NT2/D1 (cell line): ENCODE measurements around the gene PTPRG.

Experiments used
- DNase-seq: peaks from one replicate; pipeline ENCODE4 v3.0.0-alpha.2; 2011; ENCODE audit warnings: low read depth, low spot score
- H3K27me3 ChIP-seq: 2 replicates; pipeline ENCODE4 v1.6.0; 2011; ENCODE audit warnings: mild to moderate bottlenecking; ENCODE audit not compliant: insufficient read length, insufficient read depth
- H3K36me3 ChIP-seq: 2 replicates; pipeline ENCODE4 v1.6.1; 2011; ENCODE audit warnings: mild to moderate bottlenecking, low read length, mixed read lengths; ENCODE audit not compliant: insufficient read depth, insufficient read length
- H3K4me1 ChIP-seq: 2 replicates; pipeline ENCODE4 v1.5.1; 2011; ENCODE audit not compliant: insufficient read depth, insufficient read length
- H3K4me3 ChIP-seq: 2 replicates; pipeline ENCODE4 v1.5.1; 2011; ENCODE audit warnings: low read depth; ENCODE audit not compliant: insufficient read length
- H3K9ac ChIP-seq: 2 replicates; pipeline ENCODE4 v1.6.0; 2011; ENCODE audit warnings: low read depth; ENCODE audit not compliant: insufficient read length
- H3K9me3 ChIP-seq: 2 replicates; pipeline ENCODE4 v1.5.1; 2011; ENCODE audit warnings: mild to moderate bottlenecking, low read length; ENCODE audit not compliant: insufficient read depth
- SUZ12 ChIP-seq: IDR thresholded peaks from 2 replicates; pipeline ENCODE4 v1.6.1; 2011; ENCODE audit not compliant: insufficient read length, insufficient read depth; ENCODE audit errors: extremely low read depth
- YY1 ChIP-seq: IDR thresholded peaks from 2 replicates; pipeline ENCODE4 v1.6.1; 2011; ENCODE audit not compliant: insufficient read length, insufficient read depth
- ZNF274 ChIP-seq: IDR thresholded peaks from 2 replicates; pipeline ENCODE4 v1.6.1; 2011; ENCODE audit warnings: mild to moderate bottlenecking, low read depth, low read length

The PTPRG gene

GRCh38 chr3:61666615-61667330 is 105.4 kb downstream of the PTPRG start:
- H3K9ac ChIP-seq: no peak overlapping the region
- H3K36me3 ChIP-seq: no peaks in the 10 kb centered on the region
- peaks cover 7% of the 10 kb centered on the region; the same call in 1 of the 2 replicates for H3K9me3 ChIP-seq
- H3K27me3 ChIP-seq: no peaks in the 10 kb centered on the region
- peaks cover 4% of the 10 kb centered on the region for H3K4me1 ChIP-seq
- no peak for DNase-seq
- TF ChIP-seq SUZ12: no peak
- no peak for TF ChIP-seq YY1
- H3K4me3 ChIP-seq: no peak overlapping the region

- Histone ChIP-seq H3K9ac (no peak overlapping the region), H3K27me3 (no peaks in the 10 kb centered on the region), H3K4me1 (peaks cover 4% of the 10 kb centered on the region), H3K4me3 (no peak overlapping the region), H3K36me3 (no peaks in the 10 kb centered on the region), H3K9me3 (peaks cover 7% of the 10 kb centered on the region; the same call in 1 of the 2 replicates)
- no peak for DNase-seq
- TF ChIP-seq ZNF274 (no peak), YY1 (no peak), SUZ12 (no peak)
These were observed 106.0 kb downstream of the PTPRG start for GRCh38 chr3:61667383-61667782.

- no peak for DNase-seq
- TF ChIP-seq SUZ12: no peak
- TF ChIP-seq ZNF274: no peak
- no peaks in the 10 kb centered on the region for H3K27me3 ChIP-seq
- H3K36me3 ChIP-seq: no peaks in the 10 kb centered on the region
- H3K4me3 ChIP-seq: no peak overlapping the region
- H3K4me1 ChIP-seq: peaks cover 4% of the 10 kb centered on the region
- no peak overlapping the region for H3K9ac ChIP-seq
- H3K9me3 ChIP-seq: peaks cover 10% of the 10 kb centered on the region; the same call in 1 of the 2 replicates
These were observed 106.4 kb downstream of the PTPRG start for GRCh38 chr3:61667814-61668213.

- Histone ChIP-seq H3K36me3 (no peaks in the 10 kb centered on the region), H3K9me3 (peaks cover 15% of the 10 kb centered on the region; the same call in 1 of the 2 replicates), H3K4me1 (peaks cover 4% of the 10 kb centered on the region), H3K9ac (no peak overlapping the region), H3K4me3 (no peak overlapping the region), H3K27me3 (no peaks in the 10 kb centered on the region)
- TF ChIP-seq YY1: no peak
- TF ChIP-seq SUZ12: no peak
- TF ChIP-seq ZNF274: no peak
- no peak for DNase-seq
These were observed 107.0 kb downstream of the PTPRG start for GRCh38 chr3:61668317-61668864.

GRCh38 chr3:61669203-61669602 is 107.8 kb downstream of the PTPRG start:
- H3K4me1 ChIP-seq: no peaks in the 10 kb centered on the region
- no peak overlapping the region for H3K4me3 ChIP-seq
- TF ChIP-seq YY1: no peak
- TF ChIP-seq SUZ12: no peak
- TF ChIP-seq ZNF274: no peak

GRCh38 chr3:61669668-61670299 is 108.4 kb downstream of the PTPRG start:
- Histone ChIP-seq H3K4me3 (no peak overlapping the region), H3K4me1 (no peaks in the 10 kb centered on the region), H3K9ac (no peak overlapping the region), H3K36me3 (no peaks in the 10 kb centered on the region), H3K9me3 (peaks cover 15% of the 10 kb centered on the region; the same call in 1 of the 2 replicates), H3K27me3 (no peaks in the 10 kb centered on the region)
- DNase-seq: no peak
- no peak for TF ChIP-seq SUZ12
- TF ChIP-seq ZNF274: no peak
- no peak for TF ChIP-seq YY1

More at GRCh38 chr3:61669203-61669602, 107.8 kb downstream of the PTPRG start:
- Histone ChIP-seq H3K9ac (no peak overlapping the region), H3K9me3 (peaks cover 15% of the 10 kb centered on the region; the same call in 1 of the 2 replicates), H3K27me3 (no peaks in the 10 kb centered on the region), H3K36me3 (no peaks in the 10 kb centered on the region)
- no peak for DNase-seq

- Histone ChIP-seq H3K4me3 (no peak overlapping the region), H3K9me3 (peaks cover 15% of the 10 kb centered on the region; the same call in 1 of the 2 replicates), H3K27me3 (no peaks in the 10 kb centered on the region), H3K4me1 (no peaks in the 10 kb centered on the region), H3K9ac (no peak overlapping the region), H3K36me3 (no peaks in the 10 kb centered on the region)
- no peak for DNase-seq
- TF ChIP-seq ZNF274 (no peak), SUZ12 (no peak), YY1 (no peak)
These were observed 112.3 kb downstream of the PTPRG start for GRCh38 chr3:61673651-61674050.
